K562 (cell line): ENCODE measurements around the gene CBX3. TPM values are rescaled to one million over a fixed set of nuclear protein-coding genes. Genes with fewer than 3 reads are reported as not detected.

ENCODE experiments used
- AFF1 ChIP-seq, 2 experiments: fragments of 450-650 bp; IDR thresholded peaks; 2 replicates each; pipeline ENCODE4 v1.6.1; 2018; ENCODE audit warnings: mild to moderate bottlenecking in 2 of 2, low read depth in 1 of 2; ENCODE audit not compliant: partially characterized antibody in 2 of 2
- BDP1 ChIP-seq: IDR thresholded peaks from 3 replicates; pipeline ENCODE4 v1.6.1; 2011; ENCODE audit not compliant: insufficient read length, insufficient read depth
- BRCA1 ChIP-seq, 2 experiments: fragments of 450-650 bp in 1 of 2; sonication (generic) in 1 of 2; formaldehyde crosslinking in 1 of 2; IDR thresholded peaks; 2 replicates each; pipeline versions ENCODE4 v1.5.0 to v1.6.1; 2017 to 2020; ENCODE audit warnings: mild to moderate bottlenecking in 1 of 2, missing genetic modification reagents in 1 of 2
- BRD9 ChIP-seq: fragments of 450-650 bp; IDR thresholded peaks from 2 replicates; pipeline ENCODE4 v1.6.1; 2018; ENCODE audit warnings: low read depth; ENCODE audit not compliant: partially characterized antibody
- C11orf30 ChIP-seq: fragments of 450-650 bp; IDR thresholded peaks from 2 replicates; pipeline ENCODE4 v1.6.1; 2016; ENCODE audit warnings: low read depth, mild to moderate bottlenecking
- CBFB ChIP-seq: sonication (generic); formaldehyde crosslinking; IDR thresholded peaks from 2 replicates; pipeline ENCODE4 v1.4.0; 2020; ENCODE audit warnings: mild to moderate bottlenecking, missing genetic modification reagents
- CBX3 ChIP-seq, 2 experiments: IDR thresholded peaks; 1 replicate in 1 of 2; 2 replicates in 1 of 2; pipeline ENCODE4 v1.6.1; 2012; ENCODE audit warnings: inconsistent platforms in 2 of 2, low read length in 2 of 2, borderline replicate concordance in 1 of 2, control low read depth in 1 of 2
- CREB5 ChIP-seq: fragments of 250-450 bp; sonication (Bioruptor Pico); IDR thresholded peaks from 2 replicates; pipeline ENCODE4 v1.5.0; 2020; ENCODE audit warnings: mild to moderate bottlenecking
- DIDO1 ChIP-seq: fragments of 450-650 bp; IDR thresholded peaks from 2 replicates; pipeline ENCODE4 v1.6.1; 2016; ENCODE audit warnings: low read depth, missing biosample characterization, missing genetic modification characterization
- E2F6 ChIP-seq, 2 experiments: IDR thresholded peaks; 2 replicates each; pipeline ENCODE4 v1.6.1; 2011; ENCODE audit warnings: borderline replicate concordance in 1 of 2, control low read depth in 1 of 2, low read depth in 1 of 2, low read length in 1 of 2, mild to moderate bottlenecking in 1 of 2, mixed read lengths in 1 of 2, moderate library complexity in 1 of 2; ENCODE audit not compliant: insufficient read depth in 1 of 2, insufficient read length in 1 of 2, poor library complexity in 1 of 2, severe bottlenecking in 1 of 2; ENCODE audit errors: extremely low read depth in 1 of 2
- ETV5 ChIP-seq: sonication (generic); formaldehyde crosslinking; IDR thresholded peaks from 2 replicates; pipeline ENCODE4 v1.4.0; 2020; ENCODE audit warnings: low read depth, mild to moderate bottlenecking, missing genetic modification reagents
- HIVEP1 ChIP-seq: fragments of 250-450 bp; sonication (Bioruptor Pico); IDR thresholded peaks from 2 replicates; pipeline ENCODE4 v1.4.0; 2020; ENCODE audit warnings: mild to moderate bottlenecking
- KAT2B ChIP-seq: IDR thresholded peaks from one replicate; pipeline ENCODE4 v1.6.1; 2012; ENCODE audit warnings: low read depth, mild to moderate bottlenecking, control low read depth, inconsistent platforms, low read length, moderate library complexity
- LARP7 ChIP-seq: fragments of 450-650 bp; IDR thresholded peaks from 2 replicates; pipeline ENCODE4 v1.6.1; 2016
- OTX1 ChIP-seq: fragments of 450-650 bp; formaldehyde crosslinking; IDR thresholded peaks from 2 replicates; pipeline ENCODE4 v1.4.0; 2022; ENCODE audit warnings: mild to moderate bottlenecking
- SIN3A ChIP-seq, 2 experiments: fragments of 150-350 bp in 1 of 2; IDR thresholded peaks; 2 replicates each; pipeline ENCODE4 v1.6.1; 2011 to 2016; ENCODE audit warnings: borderline replicate concordance in 2 of 2, low read depth in 2 of 2, low read length in 2 of 2, mild to moderate bottlenecking in 2 of 2, moderate library complexity in 2 of 2; ENCODE audit not compliant: control insufficient read depth in 1 of 2
- SIX5 ChIP-seq, 2 experiments: IDR thresholded peaks; 2 replicates each; pipeline ENCODE4 v1.6.1; 2011; ENCODE audit warnings: low read length in 2 of 2, borderline replicate concordance in 1 of 2, low read depth in 1 of 2, mild to moderate bottlenecking in 1 of 2, moderate library complexity in 1 of 2; ENCODE audit not compliant: insufficient read depth in 1 of 2
- SOX6 ChIP-seq: fragments of 450-650 bp; IDR thresholded peaks from 2 replicates; pipeline ENCODE4 v1.6.1; 2014; ENCODE audit warnings: mild to moderate bottlenecking
- TEAD4 ChIP-seq, 2 experiments: sonication (generic) in 1 of 2; formaldehyde crosslinking in 1 of 2; IDR thresholded peaks; 2 replicates each; pipeline versions ENCODE4 v1.6.1 to v1.8.0; 2012 to 2022; ENCODE audit warnings: borderline replicate concordance in 1 of 2, inconsistent platforms in 1 of 2, low read length in 1 of 2, mild to moderate bottlenecking in 1 of 2, missing genetic modification reagents in 1 of 2
- ZNF41 ChIP-seq: fragments of 250-450 bp; sonication (Bioruptor Pico); conservative IDR thresholded peaks from 2 replicates; pipeline ENCODE4 v1.4.0; 2020; ENCODE audit warnings: mild to moderate bottlenecking
- ZNF77 ChIP-seq: fragments of 250-450 bp; sonication (Bioruptor Pico); IDR thresholded peaks from 2 replicates; pipeline ENCODE4 v1.5.0; 2020
- polyA plus RNA-seq, 8 experiments: library from polyadenylated mRNA; depleted of rRNA in 4 of 8; stranded (reverse) in 5 of 8; unstranded in 3 of 8; fragments of >200 nt; fragmentation: Nextera tagmentation in 2 of 8; fragmentation: Illumina TruSeq in 1 of 8; extraction: Ambion mirVana in 2 of 8; extraction: Trizol in 1 of 8; gene quantifications; 2 replicates each; pipeline versions ENCODE4 v1.2.1 to v1.2.3, GENCODE V29; 2011 to 2014; ENCODE audit warnings: inconsistent platforms in 1 of 8, missing spikeins in 1 of 8
- total RNA-seq, 7 experiments: library from RNA; depleted of rRNA in 6 of 7; stranded (reverse); fragments of >200 nt in 6 of 7; fragmentation: Illumina TruSeq in 2 of 7; extraction: Trizol in 2 of 7; gene quantifications; 2 replicates each; pipeline versions ENCODE4 v1.2.1 to v1.2.3, GENCODE V29; 2011 to 2021; ENCODE audit warnings: low replicate concordance in 1 of 7

Gene CBX3
- total and polyA plus RNA-seq, 9 of the 15 experiments (the other 6 are each of a cell fraction or from before 2014, with no cell fraction given): 198 to 413 (median 328) TPM

GRCh38 chr7:26188206-26188956 is 13.2 kb upstream of the CBX3 start (continued):
- TF ChIP-seq SIX5 (IDR thresholded peaks at IDR 0.05; ENCODE audit: borderline replicate concordance in 1 of 2, insufficient read depth in 1 of 2, low read depth in 1 of 2, low read length in 2 of 2): no peak
- no peak for TF ChIP-seq SOX6
- TF ChIP-seq CBFB (CRISPR knock-in tag): no peak
- no peak for TF ChIP-seq E2F6 (IDR thresholded peaks at IDR 0.05; ENCODE audit: borderline replicate concordance in 1 of 2, extremely low read depth in 1 of 2, insufficient read depth in 1 of 2, insufficient read length in 1 of 2, low read depth in 1 of 2, low read length in 1 of 2, poor library complexity in 1 of 2, severe bottlenecking in 1 of 2)
- TF ChIP-seq CREB5 (CRISPR knock-in tag): 0 out of 2 replicates have a peak, but pooled peaks have one; percentile 25
- no peak for TF ChIP-seq LARP7
- no peak for TF ChIP-seq C11orf30
- TF ChIP-seq SIN3A (IDR thresholded peaks at IDR 0.05; ENCODE audit: borderline replicate concordance in 2 of 2, control insufficient read depth in 1 of 2, low read depth in 2 of 2, low read length in 2 of 2): peak; percentile 21 to 49; a peak in 1 of 4 replicates
- no peak for TF ChIP-seq DIDO1 (tag)
- no peak for TF ChIP-seq ETV5
- TF ChIP-seq BRD9: no peak
- TF ChIP-seq ZNF77: no peak
- TF ChIP-seq KAT2B: no peak
- TF ChIP-seq TEAD4 (IDR thresholded peaks at IDR 0.05; ENCODE audit: low read length): peak; percentile 44; the same call in 1 of the 2 replicates
- no peak for TF ChIP-seq TEAD4 (CRISPR knock-in tag; IDR thresholded peaks at IDR 0.05; ENCODE audit: borderline replicate concordance)
- no peak for TF ChIP-seq ZNF41 (CRISPR knock-in tag)
- TF ChIP-seq AFF1 (IDR thresholded peaks at IDR 0.05; ENCODE audit: low read depth in 1 of 2, partially characterized antibody in 2 of 2): no peak
- TF ChIP-seq CBX3 (IDR thresholded peaks at IDR 0.05; ENCODE audit: borderline replicate concordance in 1 of 2, low read length in 2 of 2): no peak
- no peak for TF ChIP-seq HIVEP1 (CRISPR knock-in tag)
- no peak for TF ChIP-seq OTX1 (CRISPR knock-in tag)
- TF ChIP-seq BRCA1 (IDR thresholded peaks at IDR 0.05): no peak
- TF ChIP-seq BRCA1 (CRISPR knock-in tag; IDR thresholded peaks at IDR 0.05): no peak
- TF ChIP-seq BDP1: no peak
